ENCODE measurements around the gene EXOC5.
"Not testable (repeated sequence)": the region's sequence is repeated elsewhere in the genome, so short reads cannot be mapped to it uniquely, and the experiment has no call there.

The EXOC5 gene

DNA sequence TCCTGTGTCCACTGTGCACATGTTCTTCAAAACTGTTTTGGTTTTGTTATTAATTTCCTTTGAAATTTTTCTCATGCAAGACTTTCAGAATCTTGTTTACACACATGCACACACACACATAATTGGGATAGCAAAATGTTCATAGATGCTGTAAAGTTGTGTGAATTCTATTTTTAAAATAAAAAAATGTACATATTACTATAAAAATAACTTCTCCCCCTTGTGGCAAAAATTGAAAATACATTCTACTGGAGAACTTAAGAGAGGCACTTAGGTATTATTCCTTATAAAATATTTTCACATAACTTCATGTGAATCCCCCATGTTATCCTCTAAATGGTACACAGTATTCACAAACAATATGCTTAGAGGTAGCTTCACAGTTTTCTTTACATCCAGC lies 66.0 kb downstream of the EXOC5 start:
- H3K27me3 ChIP-seq (ENCODE audit: insufficient read depth, low read length); H3K9ac ChIP-seq (ENCODE audit: low read depth, low read length); H3K36me3 ChIP-seq (ENCODE audit: insufficient read depth, low read depth, low read length); H3K4me3 ChIP-seq (ENCODE audit: low read length); H3K4me1 ChIP-seq (ENCODE audit: insufficient read depth, low read length); H3K27ac ChIP-seq (ENCODE audit: low read length); H3K9me3 ChIP-seq (ENCODE audit: insufficient read depth, low read depth, low read length): not testable (repeated sequence)

DNA sequence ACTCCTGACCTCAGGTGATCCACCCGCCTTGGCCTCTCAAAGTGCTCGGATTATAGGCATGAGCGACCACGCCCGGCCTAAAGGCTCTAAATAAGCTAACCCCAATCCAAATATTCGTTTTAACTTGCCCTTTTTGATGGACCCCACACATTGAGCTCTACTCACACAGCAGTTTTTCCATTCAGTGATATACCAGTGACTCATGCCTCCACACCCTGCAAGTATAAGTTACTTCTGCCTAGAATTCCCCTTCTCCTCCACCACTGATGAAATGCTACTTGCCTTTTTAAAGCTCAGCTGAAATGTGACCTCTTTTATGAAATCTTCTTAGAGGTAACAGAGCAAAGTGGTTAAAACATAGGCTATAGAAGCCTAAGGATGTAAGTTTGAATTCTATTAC lies 68.8 kb downstream of the EXOC5 start:
- Histone ChIP-seq H3K9ac (ENCODE audit: low read depth, low read length) (no peak overlapping the region), H3K9me3 (ENCODE audit: insufficient read depth, low read depth, low read length) (peaks cover 4% of the 10 kb centered on the region; the same call in 1 of the 2 replicates), H3K27ac (ENCODE audit: low read length) (no peak overlapping the region), H3K4me1 (ENCODE audit: insufficient read depth, low read length) (no peaks in the 10 kb centered on the region), H3K27me3 (ENCODE audit: insufficient read depth, low read length) (no peaks in the 10 kb centered on the region), H3K36me3 (ENCODE audit: insufficient read depth, low read depth, low read length) (peaks cover 3% of the 10 kb centered on the region; the same call in 1 of the 2 replicates), H3K4me3 (ENCODE audit: low read length) (no peak overlapping the region)

DNA sequence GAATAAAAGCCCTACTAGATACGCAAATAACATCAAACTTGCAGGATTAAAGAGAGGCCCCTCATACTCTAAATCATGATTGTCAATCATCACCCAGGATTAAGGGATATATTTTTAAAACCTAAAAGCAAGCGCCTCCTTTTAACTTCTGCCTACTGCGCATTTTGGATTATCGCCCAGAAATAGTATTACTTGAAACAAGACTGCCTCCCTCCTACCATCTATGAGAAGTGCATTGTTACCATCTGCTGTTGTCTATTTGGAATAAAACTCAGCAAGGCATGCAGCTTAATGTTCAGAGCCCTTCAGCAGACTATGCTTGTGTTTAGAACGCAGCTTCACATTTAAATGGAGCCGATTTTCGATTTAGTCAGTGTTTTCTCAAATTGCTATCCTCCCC lies 79.6 kb downstream of the EXOC5 start:
- Histone ChIP-seq H3K9ac (ENCODE audit: low read depth, low read length) (no peak overlapping the region), H3K36me3 (ENCODE audit: insufficient read depth, low read depth, low read length) (no peaks in the 10 kb centered on the region), H3K27me3 (ENCODE audit: insufficient read depth, low read length) (no peaks in the 10 kb centered on the region), H3K4me3 (ENCODE audit: low read length) (no peak overlapping the region), H3K9me3 (ENCODE audit: insufficient read depth, low read depth, low read length) (no peaks in the 10 kb centered on the region), H3K4me1 (ENCODE audit: insufficient read depth, low read length) (no peaks in the 10 kb centered on the region), H3K27ac (ENCODE audit: low read length) (no peak overlapping the region)

DNA sequence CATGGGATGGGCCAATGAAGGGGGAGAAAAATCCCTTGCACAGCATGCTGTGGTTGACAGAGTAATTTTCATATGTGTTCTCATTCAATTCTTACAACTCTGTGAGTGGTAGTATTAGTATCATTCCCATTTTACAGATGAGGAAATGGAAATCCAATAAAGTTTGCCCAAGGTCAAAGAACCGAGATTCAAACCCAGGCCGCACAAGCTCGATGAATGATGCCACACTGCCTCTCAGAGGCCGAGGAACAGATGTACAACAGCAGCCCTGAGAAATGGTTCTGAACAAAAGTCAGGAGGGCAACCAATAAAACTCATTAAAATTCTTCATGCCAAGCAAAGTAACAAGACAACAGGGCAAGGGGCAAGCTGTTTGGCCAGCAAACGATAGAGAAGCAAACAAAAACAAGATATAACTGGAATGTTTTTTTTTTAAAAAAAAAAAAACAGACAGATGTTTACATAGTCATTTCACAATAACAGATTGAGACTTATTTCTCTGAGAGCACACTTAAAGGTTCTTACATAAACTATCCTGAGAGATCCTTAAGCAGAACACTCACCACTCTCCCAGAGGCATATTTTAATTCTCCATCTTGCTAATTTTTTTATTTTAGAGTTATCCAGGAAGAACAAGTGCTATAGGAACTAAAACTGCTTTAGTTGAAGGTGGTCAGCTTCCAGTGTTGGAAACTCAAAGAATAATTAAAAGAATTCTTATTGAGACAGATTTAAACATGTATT lies 85.8 kb downstream of the EXOC5 start:
- Histone ChIP-seq H3K27ac (ENCODE audit: low read length) (no peak overlapping the region), H3K4me1 (ENCODE audit: insufficient read depth, low read length) (no peaks in the 10 kb centered on the region), H3K4me3 (ENCODE audit: low read length) (no peak overlapping the region), H3K9ac (ENCODE audit: low read depth, low read length) (no peak overlapping the region), H3K36me3 (ENCODE audit: insufficient read depth, low read depth, low read length) (no peaks in the 10 kb centered on the region), H3K9me3 (ENCODE audit: insufficient read depth, low read depth, low read length) (no peaks in the 10 kb centered on the region), H3K27me3 (ENCODE audit: insufficient read depth, low read length) (no peaks in the 10 kb centered on the region)

DNA sequence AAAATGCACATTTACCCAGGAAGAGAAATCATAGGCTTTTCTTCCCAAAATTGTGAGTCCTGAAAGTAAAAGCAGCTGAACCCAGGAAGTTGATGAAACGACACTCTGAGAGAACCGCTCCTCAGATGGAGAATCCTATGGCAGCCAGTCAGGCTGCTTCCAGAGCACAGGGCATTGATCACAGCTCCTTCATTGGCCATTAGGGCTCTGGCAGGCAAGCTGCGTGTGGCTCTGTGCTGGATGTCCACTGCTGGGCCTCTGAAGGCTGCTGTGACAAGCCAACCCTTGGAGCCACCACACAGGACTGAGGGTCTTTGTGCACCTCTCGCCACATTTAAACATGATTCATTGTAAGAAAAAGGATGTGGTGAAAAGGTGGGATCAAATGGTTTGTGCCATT lies 89.4 kb downstream of the EXOC5 start:
- Histone ChIP-seq H3K9ac (ENCODE audit: low read depth, low read length) (no peak overlapping the region), H3K27ac (ENCODE audit: low read length) (no peak overlapping the region), H3K36me3 (ENCODE audit: insufficient read depth, low read depth, low read length) (no peaks in the 10 kb centered on the region), H3K4me3 (ENCODE audit: low read length) (no peak overlapping the region), H3K4me1 (ENCODE audit: insufficient read depth, low read length) (no peaks in the 10 kb centered on the region), H3K27me3 (ENCODE audit: insufficient read depth, low read length) (no peaks in the 10 kb centered on the region), H3K9me3 (ENCODE audit: insufficient read depth, low read depth, low read length) (no peaks in the 10 kb centered on the region)

DNA sequence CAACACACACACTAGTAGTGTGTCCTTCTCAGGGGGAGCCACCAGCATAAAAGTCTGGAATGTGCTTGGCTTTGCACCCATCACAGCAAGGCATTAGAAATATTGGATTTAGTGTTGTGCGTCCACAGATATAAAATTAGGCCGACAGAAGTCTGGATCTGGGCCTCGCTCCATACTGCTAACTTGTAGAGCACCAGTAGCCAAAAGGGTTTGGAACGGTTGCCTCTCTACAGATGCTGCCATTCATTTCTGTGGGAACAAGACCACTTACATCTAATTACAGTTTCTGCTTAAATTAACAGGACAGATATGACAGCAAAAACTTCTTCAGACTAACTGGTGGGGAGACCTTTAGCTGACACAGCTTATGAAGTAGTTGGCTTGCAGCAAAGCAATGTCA lies 94.2 kb downstream of the EXOC5 start:
- Histone ChIP-seq H3K9ac (ENCODE audit: low read depth, low read length) (no peak overlapping the region), H3K4me1 (ENCODE audit: insufficient read depth, low read length) (peaks cover 10% of the 10 kb centered on the region), H3K27ac (ENCODE audit: low read length) (no peak overlapping the region), H3K36me3 (ENCODE audit: insufficient read depth, low read depth, low read length) (no peaks in the 10 kb centered on the region), H3K9me3 (ENCODE audit: insufficient read depth, low read depth, low read length) (no peaks in the 10 kb centered on the region), H3K4me3 (ENCODE audit: low read length) (no peak overlapping the region), H3K27me3 (ENCODE audit: insufficient read depth, low read length) (no peaks in the 10 kb centered on the region)

DNA sequence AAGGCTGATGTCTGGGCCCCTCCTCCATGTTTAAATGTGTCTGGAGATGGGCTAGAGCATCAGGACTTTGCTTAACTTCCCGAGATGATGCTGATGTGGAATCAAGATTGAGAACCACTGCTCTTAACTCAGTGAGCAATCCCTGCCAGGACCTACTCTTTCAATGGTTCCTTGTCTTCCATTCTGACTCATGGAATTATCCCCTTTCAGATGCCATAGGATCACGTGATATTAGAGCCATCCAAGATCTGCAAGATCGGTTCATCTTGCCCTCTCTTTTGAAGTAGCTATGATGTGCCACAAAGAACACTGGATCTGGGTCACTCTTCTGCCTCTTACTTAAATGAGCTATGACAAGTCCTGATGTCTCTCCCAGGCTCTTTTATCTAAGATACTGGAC lies 96.8 kb downstream of the EXOC5 start:
- Histone ChIP-seq H3K4me1 (ENCODE audit: insufficient read depth, low read length) (peaks cover 15% of the 10 kb centered on the region), H3K36me3 (ENCODE audit: insufficient read depth, low read depth, low read length) (no peaks in the 10 kb centered on the region), H3K4me3 (ENCODE audit: low read length) (no peak overlapping the region), H3K9ac (ENCODE audit: low read depth, low read length) (no peak overlapping the region), H3K27me3 (ENCODE audit: insufficient read depth, low read length) (no peaks in the 10 kb centered on the region), H3K27ac (ENCODE audit: low read length) (no peak overlapping the region), H3K9me3 (ENCODE audit: insufficient read depth, low read depth, low read length) (no peaks in the 10 kb centered on the region)

DNA sequence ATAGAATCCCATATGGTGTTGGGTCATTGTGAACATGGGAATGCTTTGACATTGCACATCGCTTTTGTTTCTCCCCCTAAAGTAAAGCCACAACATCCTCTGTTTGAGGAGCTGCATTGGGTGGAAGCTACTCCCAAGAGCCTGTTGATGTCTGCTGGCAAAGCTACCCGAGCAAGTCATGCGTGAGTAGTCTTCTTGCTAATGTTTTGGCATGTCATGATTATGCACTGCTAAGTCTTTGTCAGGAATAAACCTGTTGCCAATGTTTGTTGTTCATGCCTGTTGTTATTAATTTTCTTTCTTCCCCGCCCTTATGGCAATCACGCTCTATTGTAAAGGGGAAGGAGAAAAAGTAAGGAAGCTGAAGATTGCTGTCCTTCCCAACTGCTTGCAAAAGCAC lies 97.3 kb downstream of the EXOC5 start:
- Histone ChIP-seq H3K4me3 (ENCODE audit: low read length) (no peak overlapping the region), H3K27me3 (ENCODE audit: insufficient read depth, low read length) (no peaks in the 10 kb centered on the region), H3K4me1 (ENCODE audit: insufficient read depth, low read length) (peaks cover 15% of the 10 kb centered on the region), H3K36me3 (ENCODE audit: insufficient read depth, low read depth, low read length) (no peaks in the 10 kb centered on the region), H3K27ac (ENCODE audit: low read length) (no peak overlapping the region), H3K9me3 (ENCODE audit: insufficient read depth, low read depth, low read length) (no peaks in the 10 kb centered on the region), H3K9ac (ENCODE audit: low read depth, low read length) (no peak overlapping the region)

DNA sequence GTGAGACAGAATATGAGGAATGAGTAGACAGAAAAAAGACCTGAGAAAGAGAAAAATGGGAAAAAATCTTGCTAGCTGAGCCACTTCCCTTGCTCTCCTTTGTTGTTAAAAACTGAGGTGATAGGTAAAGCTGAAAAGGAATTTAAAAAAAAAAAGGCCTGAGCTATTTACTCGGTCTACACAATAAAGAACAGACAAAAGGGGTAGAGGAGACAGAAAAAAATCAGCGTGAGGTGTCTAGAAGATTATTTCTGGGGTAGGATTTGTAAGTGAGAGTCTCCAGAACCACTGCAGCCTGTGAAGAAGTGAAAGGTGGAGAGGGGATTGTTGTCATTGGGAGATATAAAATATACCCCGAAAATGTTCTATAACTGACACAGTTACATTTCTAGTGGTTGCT lies 98.8 kb downstream of the EXOC5 start:
- peaks cover 15% of the 10 kb centered on the region for H3K4me1 ChIP-seq (ENCODE audit: insufficient read depth, low read length)
- H3K9ac ChIP-seq (ENCODE audit: low read depth, low read length), result no peak overlapping the region
- no peaks in the 10 kb centered on the region for H3K36me3 ChIP-seq (ENCODE audit: insufficient read depth, low read depth, low read length)
- H3K27ac ChIP-seq (ENCODE audit: low read length), result no peak overlapping the region
- no peaks in the 10 kb centered on the region for H3K9me3 ChIP-seq (ENCODE audit: insufficient read depth, low read depth, low read length)
- H3K27me3 ChIP-seq (ENCODE audit: insufficient read depth, low read length), result no peaks in the 10 kb centered on the region
- H3K4me3 ChIP-seq (ENCODE audit: low read length), result no peak overlapping the region

DNA sequence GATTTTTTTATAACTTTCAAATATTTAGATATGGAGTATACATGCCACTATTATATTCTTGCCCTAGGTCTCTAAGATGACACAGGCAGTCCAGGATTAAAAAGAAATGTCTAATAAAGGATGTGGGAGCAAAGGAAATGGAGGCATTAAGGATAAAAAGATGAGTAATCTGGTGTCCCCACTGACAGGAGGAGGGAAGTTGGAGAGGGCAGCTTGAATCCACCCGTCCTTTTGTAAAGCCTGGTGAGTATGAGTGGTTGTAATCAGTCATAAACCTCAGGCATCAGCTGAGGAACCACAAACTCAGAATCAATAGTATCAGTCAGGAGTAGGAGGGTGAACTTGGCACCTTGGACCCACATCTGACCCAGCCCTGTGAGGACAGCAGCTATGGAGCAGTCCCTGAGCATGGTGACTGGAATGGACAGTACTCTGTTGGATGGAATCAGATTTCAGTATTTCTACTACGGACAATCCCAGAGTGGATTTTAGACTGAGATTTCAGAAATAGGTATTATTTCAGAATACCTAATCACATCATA lies 100.5 kb downstream of the EXOC5 start:
- no peak overlapping the region for H3K9ac ChIP-seq (ENCODE audit: low read depth, low read length)
- no peaks in the 10 kb centered on the region for H3K36me3 ChIP-seq (ENCODE audit: insufficient read depth, low read depth, low read length)
- H3K9me3 ChIP-seq (ENCODE audit: insufficient read depth, low read depth, low read length), result no peaks in the 10 kb centered on the region
- H3K4me1 ChIP-seq (ENCODE audit: insufficient read depth, low read length), result peaks cover 15% of the 10 kb centered on the region
- H3K4me3 ChIP-seq (ENCODE audit: low read length), result no peak overlapping the region
- H3K27ac ChIP-seq (ENCODE audit: low read length), result no peak overlapping the region
- H3K27me3 ChIP-seq (ENCODE audit: insufficient read depth, low read length), result no peaks in the 10 kb centered on the region

DNA sequence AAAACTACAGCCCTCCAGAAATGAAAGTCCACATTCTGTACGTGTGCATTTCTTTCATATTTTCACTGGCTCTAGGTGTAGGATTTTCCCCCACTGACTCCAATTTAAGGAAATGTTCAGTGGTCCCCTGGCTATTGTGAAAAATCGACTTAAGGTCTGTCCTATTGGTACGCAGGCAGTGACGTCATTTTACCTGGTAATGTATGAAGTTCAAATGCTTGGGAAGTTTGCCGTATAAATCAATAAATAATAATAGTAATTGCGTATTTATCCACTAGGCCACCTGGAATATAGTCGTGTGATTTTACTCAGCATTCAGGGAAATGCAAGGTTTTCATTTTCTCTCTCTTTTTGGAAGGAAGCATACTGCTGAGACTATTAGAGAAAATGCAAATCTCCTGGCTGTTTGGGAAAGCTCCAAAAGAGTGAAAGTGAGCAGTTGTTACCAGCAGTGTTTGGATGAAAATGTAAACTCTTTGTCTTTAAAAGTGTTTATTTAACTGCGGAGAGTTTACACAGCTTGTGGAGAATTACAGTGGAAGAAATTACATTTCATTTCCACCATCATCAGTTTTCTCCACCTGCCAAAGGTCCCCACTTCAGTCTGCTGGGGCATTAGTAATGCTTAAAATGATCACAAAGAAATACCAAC lies 107.0 kb downstream of the EXOC5 start:
- H3K9me3 ChIP-seq (ENCODE audit: insufficient read depth, low read depth, low read length), result no peaks in the 10 kb centered on the region
- H3K27me3 ChIP-seq (ENCODE audit: insufficient read depth, low read length), result no peaks in the 10 kb centered on the region
- H3K4me1 ChIP-seq (ENCODE audit: insufficient read depth, low read length), result peaks cover 12% of the 10 kb centered on the region; the same call in 1 of the 2 replicates
- H3K4me3 ChIP-seq (ENCODE audit: low read length), result no peak overlapping the region
- H3K9ac ChIP-seq (ENCODE audit: low read depth, low read length), result no peak overlapping the region
- H3K36me3 ChIP-seq (ENCODE audit: insufficient read depth, low read depth, low read length), result no peaks in the 10 kb centered on the region
- no peak overlapping the region for H3K27ac ChIP-seq (ENCODE audit: low read length)

DNA sequence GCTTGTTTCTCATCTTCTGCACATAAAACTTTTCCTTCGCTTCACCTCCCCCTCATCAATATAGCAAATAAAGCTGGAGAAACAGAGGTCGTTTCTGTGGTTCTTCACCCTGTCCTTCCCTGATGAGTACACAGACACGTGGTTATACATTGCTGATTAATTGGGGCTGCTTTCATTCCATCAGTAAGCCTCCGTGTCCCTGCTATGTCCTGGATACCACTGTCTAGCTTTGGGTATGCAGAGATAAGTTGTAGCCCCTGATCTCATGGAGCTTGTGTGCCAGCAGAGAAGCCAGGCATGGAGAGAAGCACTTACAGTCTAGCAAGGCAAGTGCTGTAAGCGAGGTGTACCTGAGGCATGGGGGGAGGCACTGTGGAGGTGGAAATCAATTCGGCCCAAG lies 108.4 kb downstream of the EXOC5 start:
- no peak overlapping the region for H3K4me3 ChIP-seq (ENCODE audit: low read length)

More for the DNA sequence above, 108.4 kb downstream of the EXOC5 start:
- Histone ChIP-seq H3K9ac (ENCODE audit: low read depth, low read length) (no peak overlapping the region), H3K36me3 (ENCODE audit: insufficient read depth, low read depth, low read length) (no peaks in the 10 kb centered on the region), H3K27ac (ENCODE audit: low read length) (no peak overlapping the region), H3K9me3 (ENCODE audit: insufficient read depth, low read depth, low read length) (no peaks in the 10 kb centered on the region), H3K4me1 (ENCODE audit: insufficient read depth, low read length) (peaks cover 12% of the 10 kb centered on the region; the same call in 1 of the 2 replicates), H3K27me3 (ENCODE audit: insufficient read depth, low read length) (no peaks in the 10 kb centered on the region)

All from iPS-20b (cell line).